ENCODE results near the gene PXDN. TPM values are rescaled to one million over a fixed set of nuclear protein-coding genes. Genes with fewer than 3 reads are reported as not detected.
"Not testable (repeated sequence)": the region's sequence is repeated elsewhere in the genome, so short reads cannot be mapped to it uniquely, and the experiment has no call there.

PXDN gene
- total and polyA plus RNA-seq, 2 experiments from 2014 or later = 85.7 to 129 TPM

- Histone ChIP-seq H3K27ac (no peak overlapping the region), H3K9me3 (ENCODE audit: low read depth) (no peaks in the 10 kb centered on the region), H3K4me1 (ENCODE audit: low read depth) (peaks cover 30% of the 10 kb centered on the region), H3K4me3 (no peak overlapping the region), H3K36me3 (no peaks in the 10 kb centered on the region), H3K27me3 (no peaks in the 10 kb centered on the region)
- TF ChIP-seq CTCF (IDR thresholded peaks at IDR 0.05; ENCODE audit: low read depth, low read length) = no peak
- DNase-seq (ENCODE audit: low read depth in 1 of 2, low spot score in 1 of 2) = peak in 1 of 2 donors; percentile 33
Observed at GRCh38 chr2:1704631-1705556, 39.4 kb downstream of the PXDN start.

GRCh38 chr2:1702186-1702565 lies 42.1 kb downstream of the PXDN start:
- Histone ChIP-seq H3K36me3 (no peaks in the 10 kb centered on the region), H3K4me3 (no peak overlapping the region), H3K4me1 (ENCODE audit: low read depth) (peaks cover 24% of the 10 kb centered on the region), H3K9me3 (ENCODE audit: low read depth) (no peaks in the 10 kb centered on the region), H3K27me3 (no peaks in the 10 kb centered on the region), H3K27ac (no peak overlapping the region)
- TF ChIP-seq CTCF (IDR thresholded peaks at IDR 0.05; ENCODE audit: low read depth, low read length) = no peak
- no peak for DNase-seq (ENCODE audit: low read depth in 1 of 2, low spot score in 1 of 2)

GRCh38 chr2:1701556-1702185 lies 42.6 kb downstream of the PXDN start:
- peaks cover 29% of the 10 kb centered on the region for H3K4me1 ChIP-seq (ENCODE audit: low read depth)
- TF ChIP-seq CTCF (IDR thresholded peaks at IDR 0.05; ENCODE audit: low read depth, low read length) = no peak

GRCh38 chr2:1701020-1701419 lies 43.3 kb downstream of the PXDN start:
- no peak overlapping the region for H3K27ac ChIP-seq
- peak in 1 of 2 donors; percentile 82 for DNase-seq (ENCODE audit: low read depth in 1 of 2, low spot score in 1 of 2)
- H3K4me1 ChIP-seq (ENCODE audit: low read depth) = peaks cover 29% of the 10 kb centered on the region
- H3K27me3 ChIP-seq = no peaks in the 10 kb centered on the region
- no peaks in the 10 kb centered on the region for H3K36me3 ChIP-seq
- TF ChIP-seq CTCF (IDR thresholded peaks at IDR 0.05; ENCODE audit: low read depth, low read length) = no peak
- H3K4me3 ChIP-seq = no peak overlapping the region
- H3K9me3 ChIP-seq (ENCODE audit: low read depth) = no peaks in the 10 kb centered on the region

More at GRCh38 chr2:1701556-1702185, 42.6 kb downstream of the PXDN start:
- no peak overlapping the region for H3K4me3 ChIP-seq
- H3K36me3 ChIP-seq = no peaks in the 10 kb centered on the region
- H3K27me3 ChIP-seq = no peaks in the 10 kb centered on the region
- DNase-seq (ENCODE audit: low read depth in 1 of 2, low spot score in 1 of 2) = peak in 1 of 2 donors; percentile 27
- no peaks in the 10 kb centered on the region for H3K9me3 ChIP-seq (ENCODE audit: low read depth)
- no peak overlapping the region for H3K27ac ChIP-seq

- DNase-seq (ENCODE audit: low read depth in 1 of 2, low spot score in 1 of 2); H3K27ac ChIP-seq; H3K4me3 ChIP-seq; H3K36me3 ChIP-seq; H3K9me3 ChIP-seq (ENCODE audit: low read depth); H3K27me3 ChIP-seq: not testable (repeated sequence)
- H3K4me1 ChIP-seq (ENCODE audit: low read depth) = peaks cover 29% of the 10 kb centered on the region
Observed at GRCh38 chr2:1700427-1700826, 43.9 kb downstream of the PXDN start.
